Jurkat, Clone E6-1 (cell line): ENCODE results near the gene DLG4.

Experiments
- DNase-seq: peaks from one replicate; pipeline ENCODE4 v3.0.0-alpha.2; 2011; ENCODE audit warnings: low read depth, low spot score
- H3K4me3 ChIP-seq: 2 replicates; pipeline ENCODE4 v1.5.1; 2011; ENCODE audit warnings: mild to moderate bottlenecking, low read length, control low read depth, moderate library complexity

Gene DLG4

DNA sequence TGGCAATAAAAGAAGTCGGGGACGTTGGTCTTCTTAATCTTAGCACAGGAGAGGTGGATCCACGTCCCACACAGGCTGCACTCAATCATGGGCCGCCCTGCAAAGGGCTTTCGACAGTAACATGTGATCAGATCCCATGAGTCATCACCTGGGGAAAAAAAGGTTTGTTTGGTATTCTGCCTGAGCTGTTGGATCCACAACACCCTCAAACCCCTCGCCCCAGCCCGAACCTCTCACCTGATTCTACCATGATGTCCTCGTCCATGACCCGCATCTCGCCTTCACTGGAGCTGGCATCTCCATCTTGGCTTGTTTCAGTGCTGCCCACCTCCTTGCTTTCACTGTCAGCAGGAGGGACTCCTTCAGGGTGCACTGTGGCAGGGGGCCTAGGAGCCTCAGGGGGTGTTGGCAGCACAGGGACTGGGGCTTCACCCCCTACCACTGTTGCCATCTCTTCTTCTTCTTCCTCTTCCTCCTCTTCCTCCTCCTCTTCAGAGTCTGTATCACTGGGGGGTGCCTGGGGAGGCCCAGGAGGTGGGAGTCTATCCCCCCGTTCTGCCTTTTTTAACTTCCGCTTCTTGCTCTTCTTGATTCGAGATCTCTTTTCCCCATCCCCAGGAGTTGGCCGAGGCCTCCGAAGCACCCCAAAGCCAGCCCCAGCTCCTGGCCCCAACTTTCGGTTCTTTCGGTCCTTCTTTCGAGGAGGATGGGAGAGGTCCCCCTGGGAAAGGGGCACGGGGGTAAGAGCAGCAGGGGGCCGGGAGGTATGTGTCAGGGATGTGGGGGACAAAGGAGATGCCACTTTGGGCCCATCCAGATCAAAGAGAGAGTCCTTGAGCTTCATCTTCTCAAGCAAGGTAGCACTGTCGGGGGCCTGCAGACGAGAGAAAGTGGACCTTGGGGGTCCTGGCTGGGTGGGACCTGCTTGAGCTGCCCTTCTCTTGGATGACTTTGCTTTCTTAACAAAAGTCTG, 16.3 kb upstream of the DLG4 start:
- DNase-seq, result no peak
- no peak overlapping the region for H3K4me3 ChIP-seq

DNA sequence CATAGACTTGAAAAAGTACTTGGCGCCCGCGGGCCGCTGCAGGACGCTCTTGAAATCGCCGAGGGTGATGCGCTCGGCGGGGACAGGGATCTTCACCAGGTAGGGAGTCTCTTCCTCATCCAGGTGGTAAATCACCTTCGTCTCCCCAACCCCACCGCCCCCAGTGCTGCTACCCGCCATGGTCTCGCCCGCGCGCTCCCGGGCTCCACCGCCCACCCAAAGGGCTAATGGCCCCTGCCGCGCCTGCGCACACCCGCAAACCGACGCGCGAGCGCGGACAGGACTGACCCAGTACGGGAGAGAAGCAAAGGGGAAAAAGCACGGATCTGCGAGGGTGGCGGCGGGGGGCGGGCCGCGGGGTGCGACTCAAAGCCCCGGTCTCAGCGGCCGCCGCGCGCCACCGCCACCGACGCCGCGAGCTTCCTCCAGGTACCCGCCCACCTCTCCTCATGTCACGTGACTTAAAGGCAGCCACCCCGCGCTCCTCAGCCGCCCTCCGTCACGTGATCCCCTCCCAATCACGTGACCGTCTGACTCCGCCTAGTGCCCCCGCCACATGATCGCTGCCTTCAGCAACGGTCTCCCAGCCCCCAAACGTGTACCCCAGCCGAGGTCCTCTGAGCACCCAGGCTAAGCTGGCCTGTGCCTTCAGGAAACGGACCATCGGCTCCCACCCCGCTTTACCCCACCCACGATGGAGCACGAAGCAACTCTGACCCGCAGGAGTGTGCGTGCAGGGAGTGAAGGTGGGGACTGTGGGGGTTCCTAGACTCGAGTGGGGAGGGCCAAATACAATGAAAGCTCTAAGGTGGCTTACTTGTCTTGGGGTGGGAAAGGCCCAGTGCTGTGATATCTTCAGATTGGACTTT, 14.7 kb upstream of the DLG4 start, which contains the start of gene DVL2:
TSS of gene DVL2 (minus strand) at position 435 of the 869 bp plus-strand sequence. CDS start at position 180, 255 bp downstream.
- DNase-seq, result peak; percentile 92
- peak within 1 kb of the TSS; percentile 74 for H3K4me3 ChIP-seq

DNA sequence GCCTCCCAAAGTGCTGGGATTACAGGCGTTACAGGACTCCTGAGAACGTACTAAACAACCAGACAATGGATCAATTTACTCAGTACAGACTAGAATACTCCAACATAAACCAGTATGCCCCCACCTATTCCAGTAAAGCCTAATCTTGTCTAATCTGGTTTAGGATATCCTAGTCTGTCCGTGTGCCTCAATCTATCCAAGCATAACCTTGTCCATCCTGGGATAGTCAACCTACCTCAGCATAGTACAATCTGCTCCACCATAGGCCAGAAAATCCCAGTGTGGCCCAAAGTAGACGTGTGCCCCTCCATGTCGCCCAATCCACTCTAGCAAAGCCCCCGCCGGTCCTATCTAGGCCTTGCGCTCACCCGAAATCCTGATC, 14.1 kb upstream of the DLG4 start:
- no peak for DNase-seq
- peak overlapping the region; percentile 74 for H3K4me3 ChIP-seq

- no peak overlapping the region for H3K4me3 ChIP-seq
- DNase-seq, result no peak
Observed at GRCh38 chr17:7232114-7232513, 12.5 kb upstream of the DLG4 start.

GRCh38 chr17:7229504-7229903, 9.9 kb upstream of the DLG4 start:
- no peak for DNase-seq
- H3K4me3 ChIP-seq, result no peak overlapping the region

DNA sequence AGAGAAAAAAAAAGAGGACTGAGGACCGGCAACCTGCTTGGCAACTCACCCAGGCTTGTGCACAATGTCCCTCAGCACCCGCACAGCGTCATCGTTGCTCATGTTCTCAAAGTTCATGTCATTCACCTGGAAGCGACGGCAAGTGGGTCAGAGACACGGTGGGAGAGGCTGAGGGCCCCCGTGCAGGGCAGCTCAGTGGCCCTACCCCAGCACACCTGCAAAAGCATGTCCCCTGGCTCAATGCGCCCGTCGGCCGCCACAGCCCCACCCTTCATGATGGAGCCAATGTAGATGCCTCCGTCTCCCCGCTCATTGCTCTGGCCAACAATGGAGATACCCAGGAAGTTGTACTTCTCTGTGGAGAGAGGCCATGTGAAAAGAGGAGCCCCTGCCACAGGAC, 9.3 kb upstream of the DLG4 start:
- no peak for DNase-seq
- no peak overlapping the region for H3K4me3 ChIP-seq

- no peak overlapping the region for H3K4me3 ChIP-seq
- no peak for DNase-seq
Observed at GRCh38 chr17:7226721-7227710, 7.4 kb upstream of the DLG4 start.

GRCh38 chr17:7225711-7226331, 6.2 kb upstream of the DLG4 start:
- no peak for DNase-seq
- no peak overlapping the region for H3K4me3 ChIP-seq

DNA sequence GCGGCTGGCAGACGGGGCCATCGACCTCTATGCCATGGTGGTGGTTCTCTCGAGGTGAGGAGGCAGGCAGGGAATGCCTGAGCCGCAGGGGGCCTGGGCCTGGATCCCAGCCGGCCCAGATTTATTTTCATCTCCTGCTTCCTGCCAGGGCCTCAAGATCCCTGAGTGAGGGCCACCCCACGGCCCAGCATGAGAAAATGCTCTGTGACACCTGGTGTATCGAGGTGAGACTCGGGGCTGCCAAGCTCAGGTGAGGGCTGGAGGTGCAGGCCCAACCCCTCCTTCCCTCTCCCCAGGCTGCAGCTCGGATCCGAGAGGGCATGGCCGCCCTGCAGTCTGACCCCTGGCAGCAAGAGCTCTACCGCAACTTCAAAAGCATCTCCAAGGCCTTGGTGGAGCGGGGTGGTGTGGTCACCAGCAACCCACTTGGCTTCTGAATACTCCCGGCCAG, 5.0 kb upstream of the DLG4 start:
- no peak overlapping the region for H3K4me3 ChIP-seq
- no peak for DNase-seq

- no peak overlapping the region for H3K4me3 ChIP-seq
- DNase-seq, result no peak
Observed at GRCh38 chr17:7224110-7224509, 4.5 kb upstream of the DLG4 start.

DNA sequence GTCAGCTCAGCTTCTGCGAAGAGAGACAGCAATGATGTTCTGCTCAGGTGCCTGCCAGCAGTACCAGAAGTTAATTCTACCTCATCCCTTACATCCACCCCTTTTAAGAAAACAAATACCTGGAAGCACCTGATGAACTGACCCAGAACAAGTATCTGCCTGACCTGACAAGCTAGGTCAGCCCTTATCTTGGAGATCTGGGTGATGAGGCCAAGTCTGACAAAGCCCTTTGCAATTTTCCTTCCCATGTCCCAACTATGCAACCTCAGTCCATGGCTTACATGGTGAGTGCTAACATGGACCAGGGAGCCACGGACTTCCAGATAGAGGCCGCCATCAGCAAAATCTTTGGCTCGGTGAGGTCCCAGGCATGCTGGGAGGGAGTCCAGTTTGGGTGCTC, 3.7 kb upstream of the DLG4 start:
- no peak for DNase-seq
- H3K4me3 ChIP-seq, result no peak overlapping the region

GRCh38 chr17:7222972-7223292, 3.3 kb upstream of the DLG4 start:
- H3K4me3 ChIP-seq, result no peak overlapping the region
- DNase-seq, result no peak

- DNase-seq, result no peak
- H3K4me3 ChIP-seq, result no peak overlapping the region
Observed at GRCh38 chr17:7222093-7222971, 2.7 kb upstream of the DLG4 start.

DNA sequence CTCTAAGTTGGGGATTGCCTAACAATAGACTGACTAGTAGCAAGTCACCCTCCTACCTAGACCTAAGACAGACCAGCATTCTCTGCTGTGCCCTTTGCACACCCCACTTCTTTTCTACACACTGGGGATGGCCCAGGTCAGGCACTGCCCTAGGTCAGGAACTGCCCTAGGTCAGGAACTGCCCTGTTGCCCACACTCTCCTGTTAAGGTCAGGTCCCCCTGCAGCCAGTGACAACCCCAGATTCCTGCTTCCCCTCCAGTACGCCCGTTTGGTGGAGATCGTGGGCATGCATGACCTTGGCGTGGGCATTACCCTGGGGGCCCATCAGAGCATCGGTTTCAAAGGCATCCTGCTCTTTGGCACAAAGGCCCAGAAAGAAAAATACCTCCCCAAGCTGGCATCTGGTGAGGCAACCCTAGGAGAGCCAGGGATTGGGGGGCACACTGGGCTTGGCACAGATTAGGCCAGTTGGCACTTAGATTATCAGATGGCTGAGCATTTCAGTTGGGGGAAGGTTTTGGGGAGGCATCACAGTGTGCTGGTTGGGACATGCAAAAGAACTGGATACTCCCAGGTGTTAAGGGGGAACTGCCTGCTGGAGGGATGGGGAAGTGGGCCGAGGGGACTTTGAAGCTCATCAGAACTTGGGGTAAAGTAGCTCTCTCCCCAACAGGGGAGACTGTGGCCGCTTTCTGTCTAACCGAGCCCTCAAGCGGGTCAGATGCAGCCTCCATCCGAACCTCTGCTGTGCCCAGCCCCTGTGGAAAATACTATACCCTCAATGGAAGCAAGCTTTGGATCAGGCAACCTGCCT, 1.8 kb upstream of the DLG4 start:
- DNase-seq, result no peak
- no peak overlapping the region for H3K4me3 ChIP-seq

GRCh38 chr17:7220593-7221277, 1.1 kb upstream of the DLG4 start:
- no peak for DNase-seq
- H3K4me3 ChIP-seq, result peak overlapping the region; percentile 85

- H3K4me3 ChIP-seq, result peak overlapping the region; percentile 85
- DNase-seq, result no peak
Observed at GRCh38 chr17:7219229-7219811, 316 bp downstream of the DLG4 start.
